NT2/D1 (cell line): ENCODE measurements around the gene TNS4.

Experiments used
- YY1 ChIP-seq: IDR thresholded peaks from 2 replicates; pipeline ENCODE4 v1.6.1; 2011; ENCODE audit not compliant: insufficient read length, insufficient read depth
- ZNF274 ChIP-seq: IDR thresholded peaks from 2 replicates; pipeline ENCODE4 v1.6.1; 2011; ENCODE audit warnings: mild to moderate bottlenecking, low read depth, low read length

DNA sequence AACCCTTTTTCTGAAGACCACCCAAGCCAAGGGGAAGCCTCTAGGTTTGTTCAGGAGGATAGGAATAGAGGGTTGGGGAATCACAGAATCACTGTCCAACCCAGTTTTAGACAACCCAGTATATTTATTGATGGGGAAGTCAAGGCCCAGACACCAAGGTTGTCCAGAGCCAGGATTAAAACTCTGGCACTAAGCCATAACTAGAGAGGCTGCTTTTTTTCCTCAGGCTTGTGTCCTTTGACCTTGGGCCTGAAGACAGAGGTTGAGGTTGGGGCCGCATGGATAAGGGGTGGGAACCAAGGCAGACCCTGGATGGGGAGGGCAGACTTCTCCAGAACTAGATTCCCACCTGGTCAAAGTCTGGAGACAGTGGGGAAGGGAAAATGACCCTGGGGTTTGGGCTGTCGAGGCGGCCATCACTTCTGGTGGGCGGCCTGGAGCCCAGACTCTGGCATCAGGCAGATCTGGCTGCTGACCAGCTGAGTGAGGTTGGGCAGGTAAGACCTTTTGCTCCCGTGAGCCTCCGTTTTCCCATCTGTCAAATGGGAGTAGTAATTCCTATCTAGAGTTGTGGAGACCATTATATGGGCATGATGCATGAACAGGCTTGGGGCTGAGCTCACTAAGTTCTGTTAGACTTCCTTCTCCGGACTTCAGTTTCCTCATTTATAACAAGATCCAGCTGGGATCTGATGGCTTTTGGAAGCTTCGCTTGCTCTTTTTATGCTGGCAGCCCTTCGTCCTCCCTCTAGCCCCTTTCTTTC is 40.3 kb downstream of the TNS4 start:
- no peak for TF ChIP-seq ZNF274
- no peak for TF ChIP-seq YY1
